Astrocyte of the spinal cord (primary cell): ENCODE results near the gene MCTP1.
A peak's percentile ranks its signal among the peaks of the same experiment; 100 is the strongest.

Experiments
- DNase-seq: peaks from one replicate; pipeline ENCODE4 v3.0.0; 2011; ENCODE audit warnings: low read depth, low spot score
- H3K4me3 ChIP-seq: 2 replicates; pipeline ENCODE4 v1.5.1; 2011; ENCODE audit warnings: low read depth, mild to moderate bottlenecking, low read length, moderate library complexity
- CTCF ChIP-seq: IDR thresholded peaks from 2 replicates; pipeline ENCODE4 v1.5.1; 2012; ENCODE audit warnings: low read depth, mild to moderate bottlenecking, low read length, inconsistent platforms
- in situ Hi-C: cut with HindIII; loops from 2 replicates; pipeline ENCODE4 v1.10.0; 2017; ENCODE audit warnings: low sequenced_read_pairs

Gene MCTP1

GRCh38 chr5:95238560-95239325, 46.2 kb downstream of the MCTP1 start:
- H3K4me3 ChIP-seq, result no peak overlapping the region
- TF ChIP-seq CTCF, result peak; percentile 48
- peak; percentile 62 for DNase-seq
- in situ Hi-C loops, result no loop called here

GRCh38 chr5:95237324-95237723, 47.6 kb downstream of the MCTP1 start:
- TF ChIP-seq CTCF, result no peak
- DNase-seq, result no peak
- no peak overlapping the region for H3K4me3 ChIP-seq
- in situ Hi-C loops, result no loop called here

DNA sequence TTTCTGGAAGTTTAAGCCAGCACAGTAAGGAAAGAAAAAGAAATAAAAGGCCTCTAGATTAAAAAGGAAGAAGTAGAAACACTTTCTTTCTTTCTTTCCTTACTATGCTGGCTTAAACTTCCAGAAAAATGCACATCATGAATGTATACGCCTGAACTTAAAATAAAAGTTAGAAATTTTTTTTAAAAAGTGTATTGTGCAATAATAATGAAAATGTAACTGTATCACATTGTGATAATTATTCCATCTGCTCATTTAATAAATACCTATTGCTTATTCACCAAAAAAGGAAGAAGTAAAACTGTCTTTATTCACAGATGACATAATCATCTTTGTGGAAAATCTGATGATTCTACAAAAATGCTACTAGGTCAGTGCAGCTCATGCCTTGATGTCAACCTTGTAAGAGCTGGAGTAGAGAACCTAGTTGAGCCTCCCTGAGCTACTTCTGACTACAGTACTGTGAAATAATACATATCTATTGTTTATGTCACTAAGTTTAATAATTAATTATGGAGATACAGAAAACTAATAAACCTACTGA, 49.4 kb downstream of the MCTP1 start:
- no peak for TF ChIP-seq CTCF
- in situ Hi-C loops, result no loop called here
- no peak overlapping the region for H3K4me3 ChIP-seq
- DNase-seq, result no peak

GRCh38 chr5:95229646-95230045, 55.2 kb downstream of the MCTP1 start:
- DNase-seq, result no peak
- no peak overlapping the region for H3K4me3 ChIP-seq
- no peak for TF ChIP-seq CTCF
- in situ Hi-C loops, result no loop called here

DNA sequence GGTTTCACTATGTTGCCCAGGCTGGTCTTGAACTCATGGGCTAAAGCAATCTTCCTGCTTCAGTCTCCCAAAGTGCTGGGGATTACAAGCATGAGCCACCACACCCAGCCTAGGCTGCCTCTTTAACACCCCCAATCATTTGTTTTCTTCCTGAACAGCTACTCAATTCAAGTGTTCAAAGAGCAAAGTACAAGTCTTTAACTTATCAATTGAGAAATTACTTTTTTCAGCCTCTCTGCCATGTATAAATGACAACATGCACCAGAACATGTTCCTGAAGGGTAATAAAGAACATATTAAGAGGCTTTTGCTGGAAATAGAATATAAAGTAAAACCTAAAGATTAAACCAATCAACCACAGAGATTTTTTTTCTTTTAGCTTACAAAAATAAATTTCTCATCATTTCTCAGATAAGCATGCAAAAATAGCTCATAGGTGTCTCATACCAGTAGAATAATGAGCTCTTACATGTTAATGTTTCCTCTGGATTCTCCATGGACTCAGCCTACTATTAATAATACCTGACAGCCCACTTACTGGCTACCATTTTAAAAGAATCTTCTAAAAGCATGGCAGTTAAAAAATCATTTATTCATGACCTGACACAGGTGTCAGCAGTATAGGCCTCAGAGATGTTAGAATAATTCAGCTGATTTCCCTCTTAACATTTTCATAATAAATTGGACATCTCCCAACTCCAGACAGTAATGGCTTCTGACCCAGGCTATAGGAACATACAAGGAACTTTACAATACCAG, 60.0 kb downstream of the MCTP1 start:
- H3K4me3 ChIP-seq, result no peak overlapping the region
- in situ Hi-C loops, result no loop called here
- TF ChIP-seq CTCF, result no peak
- no peak for DNase-seq

DNA sequence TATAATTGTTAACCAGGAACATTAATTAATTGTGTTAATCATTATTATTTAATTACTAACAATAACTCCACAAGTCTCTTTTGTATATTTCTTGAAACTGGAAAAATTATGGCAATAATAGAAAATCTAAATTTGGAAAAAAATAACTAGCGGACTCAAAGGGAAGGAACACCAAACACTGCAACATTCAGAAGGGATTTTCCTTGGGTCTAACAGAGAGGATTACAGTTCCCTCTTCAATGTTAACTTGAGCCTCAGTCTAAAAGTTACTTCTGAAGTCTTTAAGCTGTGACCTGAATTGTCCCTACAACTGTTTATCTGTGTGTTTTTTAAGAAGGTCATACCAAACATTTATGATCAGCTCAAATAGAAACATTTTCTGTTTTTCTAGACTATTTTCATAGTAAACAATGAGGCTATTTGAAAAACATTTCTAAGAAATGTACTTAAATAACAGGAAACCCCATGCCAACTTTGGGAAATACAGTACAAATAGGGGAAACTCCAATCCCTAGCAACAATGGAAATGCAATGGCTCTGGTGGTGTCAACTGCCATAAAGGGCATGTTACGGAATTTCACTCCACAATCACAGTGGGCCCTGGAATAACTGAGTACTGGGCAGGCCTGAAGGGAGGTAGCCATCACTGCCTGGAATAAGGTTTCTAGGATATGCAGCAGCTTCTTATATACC, 61.2 kb downstream of the MCTP1 start:
- H3K4me3 ChIP-seq, result no peak overlapping the region
- in situ Hi-C loops, result no loop called here
- no peak for TF ChIP-seq CTCF
- no peak for DNase-seq
